Measurements from ENCODE around the gene PRDM12. TPM values are rescaled to one million over a fixed set of nuclear protein-coding genes. Genes with fewer than 3 reads are reported as not detected.

PRDM12 gene
- total RNA-seq, 3 donors from 2014 or later, result 0.12 TPM; not detected in 1

DNA sequence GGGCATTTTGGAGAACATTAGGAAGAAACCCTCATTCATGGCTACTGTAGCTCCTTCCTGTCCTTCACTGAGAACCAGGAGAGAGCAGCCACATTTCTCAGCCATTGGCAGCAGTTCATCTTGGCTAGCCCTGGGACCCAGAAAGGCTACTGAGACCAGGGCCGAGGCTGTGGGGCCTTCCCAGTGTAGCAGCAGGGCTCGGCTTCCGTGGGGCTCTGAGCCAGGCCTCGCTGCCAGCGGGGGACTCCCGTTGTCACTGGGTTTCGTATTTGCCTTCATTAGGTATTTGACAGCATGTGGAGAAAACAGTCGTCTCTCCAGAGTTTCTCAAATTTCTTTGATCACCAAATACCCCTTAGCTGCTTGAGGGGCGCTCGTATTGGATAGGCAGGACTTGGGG is 37.3 kb upstream of the PRDM12 start:
- DNase-seq (no peak), ATAC-seq (no peak)
- Histone ChIP-seq H3K36me3 (ENCODE audit: low read depth) (no peaks in the 10 kb centered on the region), H3K4me1 (ENCODE audit: low read depth) (no peaks in the 10 kb centered on the region), H3K4me3 (no peak overlapping the region), H3K9me3 (no peaks in the 10 kb centered on the region)
- no peak for TF ChIP-seq CTCF (IDR thresholded peaks at IDR 0.05)
- intact Hi-C loops (cut with DNase I, micrococcal nuclease), result no loop called here

DNA sequence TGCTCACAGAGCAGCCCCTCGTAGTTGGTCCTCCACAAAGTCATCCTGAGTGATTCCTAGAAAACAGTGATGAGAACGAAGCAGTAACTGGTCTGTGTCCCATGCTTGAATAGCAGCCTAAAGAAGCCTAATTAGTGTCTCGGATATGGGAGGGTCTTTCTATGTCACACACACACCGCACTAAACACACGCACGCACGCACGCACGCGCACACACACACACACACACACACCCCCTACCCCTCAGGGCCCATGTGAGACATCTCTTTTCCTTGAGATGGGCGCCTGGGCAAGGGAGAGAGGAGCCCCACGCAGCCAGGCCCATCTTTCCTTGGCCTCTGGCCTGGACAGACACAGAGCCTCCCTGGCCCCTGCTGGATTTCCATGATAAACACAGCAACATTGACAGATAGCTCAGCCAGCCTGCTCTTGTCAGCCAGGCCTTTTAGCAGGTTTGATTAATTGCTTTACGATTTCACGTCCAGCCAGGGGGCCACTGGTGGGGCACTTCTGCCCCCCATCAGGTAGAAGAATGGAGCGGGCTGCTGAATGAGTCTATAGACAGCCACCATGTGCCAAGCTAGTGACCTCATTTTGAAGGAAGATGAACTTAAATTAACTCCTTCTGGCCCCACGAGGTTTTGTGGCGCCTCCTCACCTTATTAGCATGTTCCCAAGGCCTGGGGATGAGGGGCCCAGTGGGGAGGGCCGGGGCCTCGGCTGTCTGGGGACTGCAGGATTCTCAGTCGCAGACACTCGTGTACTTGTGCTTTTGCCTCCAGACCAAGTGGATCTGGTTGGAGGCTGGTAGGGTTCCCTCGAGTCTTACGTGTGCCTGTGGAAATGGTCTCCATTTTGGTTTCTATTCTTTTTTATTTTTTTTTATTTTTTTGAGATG is 36.2 kb upstream of the PRDM12 start:
- Histone ChIP-seq H3K36me3 (ENCODE audit: low read depth) (peaks cover 5% of the 10 kb centered on the region), H3K9me3 (no peaks in the 10 kb centered on the region), H3K4me3 (no peak overlapping the region), H3K4me1 (ENCODE audit: low read depth) (no peaks in the 10 kb centered on the region)
- intact Hi-C loops (cut with DNase I, micrococcal nuclease), result no loop called here
- ATAC-seq (no peak), DNase-seq (no peak)
- TF ChIP-seq CTCF (IDR thresholded peaks at IDR 0.05), result no peak

- Histone ChIP-seq H3K9me3 (no peaks in the 10 kb centered on the region), H3K4me3 (no peak overlapping the region), H3K36me3 (ENCODE audit: low read depth) (peaks cover 5% of the 10 kb centered on the region), H3K4me1 (ENCODE audit: low read depth) (no peaks in the 10 kb centered on the region)
- DNase-seq, result no peak
- no peak for TF ChIP-seq CTCF (IDR thresholded peaks at IDR 0.05)
- intact Hi-C loops (cut with DNase I, micrococcal nuclease), result no loop called here
- ATAC-seq, result no peak
Observed at GRCh38 chr9:130629443-130630070, 34.8 kb upstream of the PRDM12 start.

GRCh38 chr9:130630071-130630450 is 34.3 kb upstream of the PRDM12 start:
- Histone ChIP-seq H3K9me3 (no peaks in the 10 kb centered on the region), H3K36me3 (ENCODE audit: low read depth) (peaks cover 5% of the 10 kb centered on the region), H3K4me3 (no peak overlapping the region), H3K4me1 (ENCODE audit: low read depth) (no peaks in the 10 kb centered on the region)
- ATAC-seq (no peak), DNase-seq (no peak)
- intact Hi-C loops (cut with DNase I, micrococcal nuclease), result no loop called here
- no peak for TF ChIP-seq CTCF (IDR thresholded peaks at IDR 0.05)

GRCh38 chr9:130630506-130631330 is 33.7 kb upstream of the PRDM12 start:
- Histone ChIP-seq H3K9me3 (no peaks in the 10 kb centered on the region), H3K4me3 (no peak overlapping the region), H3K4me1 (ENCODE audit: low read depth) (no peaks in the 10 kb centered on the region), H3K36me3 (ENCODE audit: low read depth) (peaks cover 5% of the 10 kb centered on the region)
- ATAC-seq (no peak), DNase-seq (no peak)
- TF ChIP-seq CTCF (IDR thresholded peaks at IDR 0.05), result no peak
- intact Hi-C loops (cut with DNase I, micrococcal nuclease), result no loop called here
